Central memory CD8-positive, alpha-beta T cell (primary cell): Measurements from ENCODE around the gene GRAMD1B.

ENCODE experiments used
- ATAC-seq: fragments of 150-1000 bp; cut with Tn5 transposase; replicated peaks from 2 replicates; pipeline ENCODE4 v1.10.0; 2022; ENCODE audit warnings: mild to moderate bottlenecking, moderate FRiP score, moderate number of reproducible peaks; ENCODE audit not compliant: poor library complexity, severe bottlenecking; ENCODE audit errors: extremely low read depth
- DNase-seq, 2 donors: peaks; one replicate each; pipeline ENCODE4 v3.0.0; 2021; ENCODE audit warnings: low spot score in 2 of 2
- H3K27ac Mint-ChIP-seq: one replicate; pipeline ENCODE4 v1.8.0; 2022; ENCODE audit warnings: low read depth, mild to moderate bottlenecking, moderate library complexity, mixed read lengths
- H3K27me3 Mint-ChIP-seq: one replicate; pipeline ENCODE4 v1.8.0; 2022; ENCODE audit warnings: mixed read lengths
- H3K36me3 Mint-ChIP-seq: one replicate; pipeline ENCODE4 v1.8.0; 2022; ENCODE audit warnings: mild to moderate bottlenecking, moderate library complexity, mixed read lengths; ENCODE audit not compliant: insufficient read depth
- H3K4me1 Mint-ChIP-seq: one replicate; pipeline ENCODE4 v1.8.0; 2022; ENCODE audit warnings: mixed read lengths
- H3K4me3 Mint-ChIP-seq: one replicate; pipeline ENCODE4 v1.8.0; 2022; ENCODE audit warnings: mild to moderate bottlenecking, moderate library complexity, mixed read lengths
- H3K9me3 Mint-ChIP-seq: one replicate; pipeline ENCODE4 v1.8.0; 2022; ENCODE audit warnings: mixed read lengths

The GRAMD1B gene

DNA sequence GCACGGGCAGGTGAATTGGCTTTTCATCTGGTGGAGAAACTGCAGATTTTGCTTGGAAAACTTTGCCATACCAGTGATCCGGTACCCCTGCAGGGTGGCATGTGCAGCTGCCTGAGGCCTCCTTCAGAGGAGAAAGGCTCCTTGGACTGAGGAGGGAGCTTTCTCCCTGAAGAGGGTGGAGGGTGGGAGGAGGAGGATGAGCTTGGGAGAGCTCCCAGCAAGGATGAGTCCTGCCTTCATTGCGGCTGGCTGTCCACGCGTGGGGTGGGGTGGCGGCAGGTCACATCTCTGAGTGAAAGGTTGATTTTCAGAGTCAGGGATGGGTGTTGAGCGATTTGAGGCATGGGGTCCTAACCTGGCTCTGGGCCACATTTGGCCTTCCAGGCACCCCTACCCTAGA is 96.8 kb downstream of the GRAMD1B start:
- Mint-ChIP-seq H3K27ac (no peak overlapping the region), H3K9me3 (no peaks in the 10 kb centered on the region), H3K4me3 (no peak overlapping the region), H3K4me1 (no peaks in the 10 kb centered on the region), H3K36me3 (peaks cover 2% of the 10 kb centered on the region), H3K27me3 (no peaks in the 10 kb centered on the region)
- ATAC-seq (no peak), DNase-seq (no peak)

DNA sequence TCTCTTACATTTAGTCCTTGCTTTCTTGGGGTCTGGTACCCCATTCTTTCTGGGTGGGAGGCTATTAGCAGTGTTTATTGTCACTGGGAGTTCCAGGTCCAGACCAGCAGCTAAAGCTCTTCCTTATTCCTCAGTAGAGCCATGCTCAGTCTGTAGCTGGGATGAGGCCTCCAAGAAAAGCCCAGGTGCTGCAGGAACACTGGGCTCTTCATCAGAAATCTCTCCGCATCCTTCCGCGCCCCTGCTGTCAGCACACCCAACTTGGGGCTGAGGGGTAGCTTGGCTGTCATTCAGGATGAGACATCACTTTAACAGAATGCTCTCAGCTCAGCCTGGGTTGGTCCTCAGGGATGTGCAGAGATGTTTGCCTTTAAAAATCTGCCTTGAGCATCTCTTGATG is 97.5 kb downstream of the GRAMD1B start:
- Mint-ChIP-seq H3K4me1 (no peaks in the 10 kb centered on the region), H3K27me3 (no peaks in the 10 kb centered on the region), H3K9me3 (no peaks in the 10 kb centered on the region), H3K36me3 (peaks cover 2% of the 10 kb centered on the region), H3K27ac (no peak overlapping the region), H3K4me3 (no peak overlapping the region)
- no peak for DNase-seq
- no peak for ATAC-seq

DNA sequence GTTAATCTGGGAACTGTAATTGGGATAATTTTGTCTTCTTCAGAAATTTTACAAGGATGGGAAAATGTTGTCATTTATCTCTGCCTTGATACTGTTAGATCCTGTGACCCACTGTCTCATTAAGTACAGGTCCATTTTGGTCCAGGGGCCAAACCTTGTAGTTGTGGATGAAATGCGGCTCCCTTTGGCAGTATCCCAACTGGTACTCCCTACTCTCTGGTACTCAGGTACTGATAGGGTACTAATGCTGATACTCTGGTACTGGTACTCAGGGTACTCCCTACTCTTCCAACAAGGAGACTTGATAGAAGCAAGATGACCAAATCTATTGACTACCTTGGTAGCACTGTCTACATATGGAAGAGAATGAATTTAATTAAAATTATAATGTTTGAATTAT is 97.9 kb downstream of the GRAMD1B start:
- DNase-seq (no peak), ATAC-seq (no peak)
- no peaks in the 10 kb centered on the region for H3K9me3 Mint-ChIP-seq
- no peaks in the 10 kb centered on the region for H3K27me3 Mint-ChIP-seq
- H3K27ac Mint-ChIP-seq, result no peak overlapping the region
- H3K4me3 Mint-ChIP-seq, result no peak overlapping the region
- H3K36me3 Mint-ChIP-seq, result peaks cover 2% of the 10 kb centered on the region
- no peaks in the 10 kb centered on the region for H3K4me1 Mint-ChIP-seq

DNA sequence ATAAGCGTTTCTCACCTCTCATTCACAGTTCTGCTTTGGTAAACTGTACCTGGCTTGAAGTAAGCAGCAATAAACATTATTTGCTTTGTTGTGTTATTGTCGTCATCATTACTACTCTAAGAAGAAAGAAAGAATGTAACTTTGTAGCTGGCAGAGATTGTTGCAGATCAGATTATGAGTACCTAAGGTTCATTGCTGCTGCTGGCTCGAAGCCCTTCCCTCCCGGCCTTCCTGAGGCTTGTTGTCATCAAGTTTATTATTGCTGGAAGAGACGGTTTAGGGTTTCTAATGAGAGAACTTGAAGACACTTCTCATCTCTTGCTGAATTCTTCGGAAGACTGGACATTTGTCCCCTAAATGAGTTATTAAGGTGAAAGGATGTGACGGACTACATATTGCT is 101.3 kb downstream of the GRAMD1B start:
- H3K36me3 Mint-ChIP-seq, result peaks cover 2% of the 10 kb centered on the region
- H3K27ac Mint-ChIP-seq, result no peak overlapping the region
- H3K4me1 Mint-ChIP-seq, result no peaks in the 10 kb centered on the region
- no peaks in the 10 kb centered on the region for H3K27me3 Mint-ChIP-seq
- DNase-seq, result no peak
- H3K9me3 Mint-ChIP-seq, result no peaks in the 10 kb centered on the region
- H3K4me3 Mint-ChIP-seq, result no peak overlapping the region
- no peak for ATAC-seq

DNA sequence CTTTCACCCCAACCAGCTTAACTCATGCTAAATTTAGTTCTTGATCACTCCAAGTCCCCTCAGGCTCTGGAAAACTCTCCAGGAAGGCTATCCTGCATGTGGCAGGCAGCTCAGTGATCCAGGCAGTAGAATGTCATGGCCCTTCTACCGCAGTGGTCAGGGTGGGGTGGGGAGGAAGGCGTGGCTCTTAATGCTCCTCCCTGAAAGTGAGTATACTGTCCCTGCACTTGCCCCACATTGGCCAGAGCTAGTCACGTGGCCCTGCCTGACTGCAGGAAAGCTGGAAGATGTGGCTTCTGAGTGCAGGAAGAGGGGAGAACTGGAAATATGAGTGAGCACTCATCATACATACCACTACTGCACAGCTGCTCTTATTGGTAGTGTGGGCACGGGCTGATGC is 102.1 kb downstream of the GRAMD1B start:
- Mint-ChIP-seq H3K9me3 (no peaks in the 10 kb centered on the region), H3K4me3 (no peak overlapping the region), H3K36me3 (no peaks in the 10 kb centered on the region), H3K27ac (no peak overlapping the region), H3K4me1 (no peaks in the 10 kb centered on the region), H3K27me3 (no peaks in the 10 kb centered on the region)
- DNase-seq (no peak), ATAC-seq (no peak)

DNA sequence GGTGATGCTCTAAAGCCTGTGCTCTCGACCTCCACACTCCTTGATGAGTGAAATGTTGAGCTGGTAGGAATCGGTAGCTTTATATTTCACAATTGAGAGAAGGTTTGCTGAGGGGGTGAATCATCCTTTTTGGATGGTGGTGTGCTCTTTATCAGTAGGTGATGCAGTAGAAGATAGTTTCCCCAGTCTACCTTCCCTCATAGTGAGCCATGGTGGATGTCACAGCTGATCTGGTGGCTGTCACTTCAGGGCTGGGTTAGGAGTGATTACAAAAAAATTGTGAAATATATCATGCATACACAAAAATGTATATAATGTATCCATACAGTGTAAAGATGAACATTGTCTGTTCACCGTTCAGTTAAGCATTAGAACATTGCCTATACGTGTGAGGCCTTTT is 105.3 kb downstream of the GRAMD1B start:
- Mint-ChIP-seq H3K9me3 (no peaks in the 10 kb centered on the region), H3K27ac (no peak overlapping the region), H3K36me3 (no peaks in the 10 kb centered on the region), H3K27me3 (no peaks in the 10 kb centered on the region), H3K4me1 (no peaks in the 10 kb centered on the region), H3K4me3 (no peak overlapping the region)
- no peak for DNase-seq
- no peak for ATAC-seq

DNA sequence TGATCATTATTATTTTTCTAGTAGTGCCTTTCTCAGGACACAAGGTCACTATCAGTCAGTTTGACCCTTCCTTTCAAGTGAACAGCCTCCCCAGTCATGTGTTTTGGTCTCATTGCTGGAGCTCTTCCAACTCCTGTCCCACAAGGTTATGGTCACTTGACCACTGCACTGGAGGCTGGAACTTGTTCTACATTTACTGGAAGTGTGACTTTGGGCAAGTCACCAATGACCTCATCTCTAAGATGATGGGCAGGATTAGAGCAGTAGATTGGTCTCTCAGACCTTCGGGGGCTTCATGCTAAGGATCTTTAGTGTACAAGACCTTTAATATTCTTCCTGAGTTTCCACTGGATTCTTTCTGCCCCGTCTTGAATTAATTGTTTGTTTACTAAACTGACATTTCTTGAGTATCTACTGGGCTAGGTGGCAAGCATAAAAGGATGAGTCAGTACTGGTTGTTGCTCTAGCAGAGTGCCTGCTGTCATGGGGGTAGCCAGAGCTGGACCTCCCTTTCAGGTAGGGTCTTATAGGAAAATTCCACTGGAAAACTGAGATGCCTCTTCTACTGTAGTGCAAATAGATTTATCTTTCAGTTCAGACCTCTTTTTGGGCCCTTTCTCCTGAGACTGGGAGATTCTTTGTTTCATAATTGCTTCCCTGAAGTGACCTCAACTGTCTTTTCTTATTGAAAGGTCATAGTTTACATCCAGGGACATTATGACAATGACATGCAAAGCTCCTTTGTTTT is 106.8 kb downstream of the GRAMD1B start:
- no peak for DNase-seq
- ATAC-seq, result no peak
- Mint-ChIP-seq H3K36me3 (peaks cover 2% of the 10 kb centered on the region), H3K9me3 (no peaks in the 10 kb centered on the region), H3K4me3 (no peak overlapping the region), H3K27me3 (no peaks in the 10 kb centered on the region), H3K4me1 (no peaks in the 10 kb centered on the region), H3K27ac (no peak overlapping the region)

DNA sequence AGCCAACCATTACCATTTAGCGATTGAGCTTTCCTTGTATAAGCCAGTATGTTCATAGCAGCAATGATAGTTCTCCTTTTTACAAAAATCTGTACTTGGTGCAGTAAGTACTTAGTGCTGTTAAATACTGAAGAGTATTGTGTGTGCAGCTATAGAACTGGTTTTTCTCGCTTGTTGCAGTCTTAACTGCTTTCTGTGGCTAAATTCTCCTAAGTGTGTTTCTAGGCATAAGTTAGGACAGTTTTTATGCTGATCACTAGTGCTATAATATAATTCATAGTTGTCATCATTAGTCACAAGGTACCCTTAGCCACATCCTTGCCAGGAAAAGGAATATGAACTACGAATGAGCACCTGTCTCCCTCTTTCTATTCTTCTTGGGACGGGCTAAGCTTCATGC is 107.7 kb downstream of the GRAMD1B start:
- Mint-ChIP-seq H3K27ac (no peak overlapping the region), H3K9me3 (no peaks in the 10 kb centered on the region), H3K4me1 (no peaks in the 10 kb centered on the region), H3K27me3 (no peaks in the 10 kb centered on the region), H3K36me3 (peaks cover 2% of the 10 kb centered on the region), H3K4me3 (no peak overlapping the region)
- DNase-seq (no peak), ATAC-seq (no peak)

DNA sequence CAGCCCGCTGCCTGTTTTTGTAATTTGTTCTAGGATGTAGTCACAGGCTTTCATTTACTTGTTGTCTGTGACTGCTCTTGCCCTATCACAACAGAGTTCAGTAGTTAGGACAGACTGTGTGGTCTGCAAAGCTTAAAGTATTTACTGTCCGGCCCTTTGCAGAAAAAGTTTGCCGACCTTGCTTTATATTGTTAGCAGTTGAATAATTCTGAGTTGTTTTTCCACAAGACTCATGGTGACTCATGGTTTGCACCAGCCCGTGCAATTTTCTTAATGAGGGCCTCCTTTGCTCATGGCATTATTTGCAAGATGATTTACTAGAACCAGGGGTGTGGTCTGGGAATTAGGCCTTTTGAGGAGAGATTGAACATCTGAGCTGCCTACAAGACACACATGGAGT is 113.7 kb downstream of the GRAMD1B start:
- ATAC-seq, result no peak
- Mint-ChIP-seq H3K4me1 (no peaks in the 10 kb centered on the region), H3K9me3 (no peaks in the 10 kb centered on the region), H3K27me3 (no peaks in the 10 kb centered on the region), H3K36me3 (peaks cover 2% of the 10 kb centered on the region), H3K4me3 (no peak overlapping the region), H3K27ac (no peak overlapping the region)
- DNase-seq, result no peak

DNA sequence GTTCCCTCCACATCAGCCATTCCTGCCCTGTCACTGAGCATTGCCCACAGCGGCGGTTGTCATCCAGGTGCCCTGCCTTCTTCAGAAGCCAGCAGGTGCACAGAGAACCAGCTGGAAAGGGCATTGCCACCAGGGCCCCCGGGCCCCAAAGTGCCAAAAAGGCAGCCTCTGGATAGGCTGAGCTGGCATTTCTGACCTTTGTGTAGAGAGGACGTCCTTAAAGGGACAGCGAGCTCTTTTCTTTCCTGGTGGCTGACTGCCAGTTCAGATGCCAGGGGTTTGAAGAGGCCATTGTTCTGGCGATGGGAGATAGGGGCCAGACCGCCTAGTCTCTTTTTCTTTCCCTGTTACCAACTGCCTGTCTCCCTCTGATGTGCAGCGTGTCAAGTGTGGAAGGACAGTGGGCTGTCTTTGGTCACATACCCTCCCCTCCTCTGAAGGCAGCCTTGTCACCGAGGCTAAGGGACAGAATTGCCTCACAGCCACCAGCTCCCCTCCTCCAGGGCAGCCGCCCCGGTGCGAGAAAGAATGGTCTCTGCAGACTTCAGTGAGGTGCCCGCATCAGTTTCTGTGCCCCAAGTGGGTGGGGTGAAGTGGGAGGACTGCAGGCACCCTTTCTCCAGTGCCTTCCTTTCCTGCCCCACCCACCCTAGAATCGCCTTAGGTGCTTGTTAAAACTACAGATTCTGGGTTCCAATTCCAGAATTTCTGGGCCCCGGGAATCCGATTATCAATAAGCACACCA is 114.7 kb downstream of the GRAMD1B start:
- Mint-ChIP-seq H3K36me3 (peaks cover 2% of the 10 kb centered on the region), H3K27me3 (no peaks in the 10 kb centered on the region), H3K4me1 (no peaks in the 10 kb centered on the region), H3K4me3 (no peak overlapping the region), H3K9me3 (no peaks in the 10 kb centered on the region), H3K27ac (no peak overlapping the region)
- DNase-seq (no peak), ATAC-seq (no peak)

DNA sequence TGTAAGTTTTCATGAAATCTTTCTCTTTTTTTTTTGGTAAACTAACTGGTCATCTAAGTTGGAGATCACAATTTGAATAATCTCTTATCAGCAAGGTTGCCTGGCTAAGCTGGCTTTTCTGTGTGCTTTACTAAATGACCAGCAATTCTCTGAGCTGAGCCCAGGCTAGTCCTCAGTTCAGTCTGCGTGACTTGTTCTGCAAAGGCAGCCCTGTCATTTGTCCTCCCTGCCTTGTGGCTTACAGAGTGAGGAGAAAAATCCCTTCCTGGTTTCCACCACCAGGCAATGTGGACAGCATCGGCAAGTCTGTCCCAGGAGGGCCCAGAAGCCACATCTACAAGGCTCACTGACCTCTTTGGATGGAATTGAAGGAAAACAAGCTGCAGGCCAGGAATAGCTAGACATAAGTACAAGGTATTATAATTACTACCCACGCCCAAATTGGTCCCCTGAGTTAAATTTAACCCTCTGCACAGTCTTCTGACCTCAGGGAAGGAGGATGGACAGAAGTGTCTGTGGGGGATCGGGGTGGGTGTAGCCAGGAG is 115.7 kb downstream of the GRAMD1B start:
- ATAC-seq (no peak), DNase-seq (no peak)
- Mint-ChIP-seq H3K36me3 (peaks cover 2% of the 10 kb centered on the region), H3K9me3 (no peaks in the 10 kb centered on the region), H3K27ac (no peak overlapping the region), H3K4me3 (no peak overlapping the region), H3K27me3 (no peaks in the 10 kb centered on the region), H3K4me1 (no peaks in the 10 kb centered on the region)

DNA sequence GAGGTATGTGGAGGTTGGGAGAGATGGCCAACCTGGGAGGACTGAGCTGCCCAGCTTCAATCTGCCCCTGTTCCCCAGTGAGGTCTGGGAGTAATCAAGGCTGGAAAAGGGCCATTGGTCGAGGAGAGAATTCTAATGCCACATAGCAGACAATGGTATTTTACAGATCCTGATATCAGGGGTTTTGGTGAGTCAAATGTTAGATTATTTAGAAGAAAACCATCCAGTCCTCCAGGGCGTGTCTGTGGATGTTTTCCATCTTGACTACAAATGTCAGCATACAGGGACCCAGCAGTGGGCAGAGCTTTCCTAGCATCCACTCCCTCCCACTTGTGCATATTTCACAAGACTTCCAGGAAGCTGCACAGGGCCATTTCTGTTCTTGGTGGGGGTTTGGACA is 116.4 kb downstream of the GRAMD1B start:
- no peak for DNase-seq
- H3K27ac Mint-ChIP-seq, result no peak overlapping the region
- no peaks in the 10 kb centered on the region for H3K27me3 Mint-ChIP-seq
- no peaks in the 10 kb centered on the region for H3K9me3 Mint-ChIP-seq
- H3K4me1 Mint-ChIP-seq, result no peaks in the 10 kb centered on the region
- peaks cover under 1% of the 10 kb centered on the region for H3K36me3 Mint-ChIP-seq
- H3K4me3 Mint-ChIP-seq, result no peak overlapping the region
- ATAC-seq, result no peak

DNA sequence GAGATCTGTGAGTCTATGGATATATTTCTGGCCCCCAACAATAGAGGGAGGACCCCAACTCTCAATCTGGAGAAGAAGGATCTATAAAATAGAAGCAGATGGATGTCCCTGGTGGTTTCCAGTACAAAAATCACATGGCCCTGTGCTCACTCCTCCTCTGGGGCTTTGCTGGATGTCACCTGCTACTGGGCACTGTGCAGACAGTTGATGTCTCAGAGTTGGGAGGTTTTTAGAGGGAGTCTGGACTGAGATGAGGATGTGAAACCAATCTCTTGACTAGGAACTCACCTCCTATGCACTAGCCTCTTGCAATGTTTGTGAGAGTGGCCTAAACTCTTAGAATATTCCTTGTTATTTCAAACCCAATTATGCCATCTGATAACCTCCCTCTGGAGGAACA is 117.1 kb downstream of the GRAMD1B start:
- Mint-ChIP-seq H3K9me3 (no peaks in the 10 kb centered on the region), H3K27me3 (no peaks in the 10 kb centered on the region), H3K27ac (no peak overlapping the region), H3K4me3 (no peak overlapping the region), H3K4me1 (no peaks in the 10 kb centered on the region), H3K36me3 (no peaks in the 10 kb centered on the region)
- ATAC-seq (no peak), DNase-seq (no peak)
